GM23248 (cell line): ENCODE data around the gene VSIG10. TPM values are rescaled to one million over a fixed set of nuclear protein-coding genes. Genes with fewer than 3 reads are reported as not detected.

Experiments used
- DNase-seq: peaks from one replicate; pipeline ENCODE4 v3.0.0-alpha.2; 2015
- H2AFZ ChIP-seq: fragments of 200-600 bp; sonication (generic); 2 replicates; pipeline ENCODE4 v1.6.1; 2016; ENCODE audit warnings: antibody characterized with exemption
- H3F3A ChIP-seq: fragments of 200-600 bp; sonication (generic); 2 replicates; pipeline ENCODE4 v1.6.1; 2016; ENCODE audit warnings: mild to moderate bottlenecking, antibody characterized with exemption, mixed run types; ENCODE audit not compliant: insufficient read depth
- H3K27ac ChIP-seq: fragments of 200-600 bp; sonication (generic); 2 replicates; pipeline ENCODE4 v1.5.1; 2016; ENCODE audit warnings: mild to moderate bottlenecking
- H3K27me3 ChIP-seq: fragments of 200-600 bp; sonication (generic); replicated peaks from 2 replicates; pipeline ENCODE4 v1.6.1; 2016; ENCODE audit warnings: mild to moderate bottlenecking; ENCODE audit not compliant: insufficient read depth
- H3K36me3 ChIP-seq: fragments of 200-600 bp; sonication (generic); 2 replicates; pipeline ENCODE4 v1.6.1; 2016; ENCODE audit warnings: low read depth, mild to moderate bottlenecking
- H3K4me1 ChIP-seq: fragments of 200-600 bp; sonication (generic); 2 replicates; pipeline ENCODE4 v1.6.1; 2016; ENCODE audit warnings: mild to moderate bottlenecking; ENCODE audit not compliant: insufficient read depth
- H3K4me2 ChIP-seq: fragments of 200-600 bp; sonication (generic); one replicate; pipeline ENCODE4 v1.6.1; 2016; ENCODE audit warnings: mild to moderate bottlenecking; ENCODE audit not compliant: unreplicated experiment
- H3K4me3 ChIP-seq: fragments of 200-600 bp; sonication (generic); 2 replicates; pipeline ENCODE4 v1.5.1; 2016; ENCODE audit warnings: mild to moderate bottlenecking
- H3K79me2 ChIP-seq: fragments of 200-600 bp; sonication (generic); 2 replicates; pipeline ENCODE4 v1.6.1; 2016; ENCODE audit warnings: mild to moderate bottlenecking; ENCODE audit not compliant: insufficient read depth
- H3K9ac ChIP-seq: fragments of 200-600 bp; sonication (generic); 2 replicates; pipeline ENCODE4 v1.6.1; 2016; ENCODE audit warnings: mild to moderate bottlenecking
- H3K9me2 ChIP-seq: fragments of 200-600 bp; sonication (generic); 2 replicates; pipeline ENCODE4 v1.6.1; 2016; ENCODE audit warnings: mixed run types, mild to moderate bottlenecking, moderate library complexity; ENCODE audit not compliant: insufficient read depth
- H3K9me3 ChIP-seq: fragments of 200-600 bp; sonication (generic); one replicate; pipeline ENCODE4 v1.6.1; 2017; ENCODE audit warnings: low read depth
- H4K20me1 ChIP-seq: fragments of 200-600 bp; sonication (generic); 2 replicates; pipeline ENCODE4 v1.6.0; 2016; ENCODE audit not compliant: insufficient read depth
- EZH2 ChIP-seq: fragments of 200-600 bp; sonication (generic); IDR thresholded peaks from 2 replicates; pipeline ENCODE4 v1.6.1; 2018; ENCODE audit warnings: antibody characterized with exemption, mild to moderate bottlenecking; ENCODE audit not compliant: insufficient read depth, poor library complexity, severe bottlenecking
- EZH2phosphoT487 ChIP-seq: fragments of 200-600 bp; sonication (generic); IDR thresholded peaks from 2 replicates; pipeline ENCODE4 v1.6.1; 2018; ENCODE audit warnings: antibody characterized with exemption, moderate library complexity, mild to moderate bottlenecking, low read depth; ENCODE audit not compliant: insufficient read depth
- WGBS, 2 experiments: methylation state at CpG; one replicate each; pipeline ENCODE4 v1.1.6; 2015 to 2017; ENCODE audit warnings: low lambda C conversion rate in 2 of 2, low coverage in 1 of 2; ENCODE audit errors: missing lambda C conversion rate in 2 of 2; 5-methylcytosine and 5-hydroxymethylcytosine counted together
- in situ Hi-C: fragments of 300-500 bp; cut with MboI; formaldehyde crosslinking; loops from 2 replicates; pipeline ENCODE4 v1.15.0; 2020
- polyA plus RNA-seq: library from polyadenylated mRNA; unstranded; fragments of >200 nt; fragmentation: Nextera tagmentation; extraction: Ambion mirVana; gene quantifications from 2 replicates; pipeline ENCODE4 v1.2.1, GENCODE V29; 2016
- total RNA-seq: library from RNA; depleted of rRNA; stranded (reverse); fragments of >200 nt; shearing (Covaris generic); gene quantifications from 2 replicates; pipeline ENCODE4 v1.2.3, GENCODE V29; 2014

The VSIG10 gene
- total and polyA plus RNA-seq, 2 experiments from 2014 or later: 11.5 to 40.1 TPM

DNA sequence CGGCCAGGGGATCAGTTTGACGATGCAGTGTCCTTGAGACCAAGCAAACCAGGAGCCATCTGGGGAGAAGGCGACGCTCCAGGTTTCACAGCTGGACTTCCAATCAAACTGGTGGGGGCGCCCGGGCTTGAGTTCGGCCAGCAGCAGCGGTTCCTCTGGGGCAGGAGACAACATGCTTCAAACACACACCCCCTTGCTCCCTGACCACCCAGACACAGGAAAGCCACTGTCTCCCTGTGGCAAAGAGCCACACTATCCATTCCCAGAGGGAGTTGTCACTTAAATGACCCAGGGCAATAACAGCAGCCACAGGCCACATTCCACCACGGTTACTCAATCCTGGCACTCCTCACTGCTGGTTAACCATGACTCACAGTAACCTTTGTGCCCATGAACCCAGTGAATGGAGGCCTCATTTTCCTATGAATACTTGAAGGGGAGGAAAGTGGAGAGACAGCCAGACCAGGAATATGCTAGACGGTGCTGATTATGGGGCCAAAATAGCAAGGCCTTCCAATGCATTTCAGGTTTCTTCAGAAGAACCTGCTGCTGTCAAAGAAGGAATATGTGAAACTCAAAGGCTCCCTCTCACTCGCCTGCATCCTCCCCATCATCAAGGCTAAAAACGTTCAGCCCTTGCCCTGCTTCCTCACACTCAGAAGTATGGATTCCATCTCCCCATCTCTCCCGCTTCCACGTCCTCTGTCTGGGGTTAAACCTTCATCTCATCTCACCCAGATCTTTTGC, 51.3 kb downstream of the VSIG10 start:
- peak; percentile 96 for DNase-seq
- Histone ChIP-seq H3K27me3 (no peaks in the 10 kb centered on the region), H3K27ac (peak overlapping the region; percentile 77), H3K4me3 (peak overlapping the region; percentile 3; the same call in 1 of the 2 replicates), H3K4me2 (peak overlapping the region; percentile 40), H3K9me3 (no peaks in the 10 kb centered on the region), H4K20me1 (no peaks in the 10 kb centered on the region), H3K79me2 (peaks cover 94% of the 10 kb centered on the region), H3K9ac (peak overlapping the region; percentile 46), H3K9me2 (no peaks in the 10 kb centered on the region), H2AFZ (no peak overlapping the region), H3K36me3 (peaks cover 29% of the 10 kb centered on the region; the same call in 1 of the 2 replicates), H3F3A (peaks cover 49% of the 10 kb centered on the region), H3K4me1 (peaks cover 34% of the 10 kb centered on the region)
- TF ChIP-seq EZH2: no peak
- 0 out of 2 replicates have a peak, but pooled peaks have one; percentile 80 for TF ChIP-seq EZH2phosphoT487
- in situ Hi-C loops: no loop called here
- 27% methylated on average over 14 of the region's 14 CpGs for WGBS, 2 experiments

DNA sequence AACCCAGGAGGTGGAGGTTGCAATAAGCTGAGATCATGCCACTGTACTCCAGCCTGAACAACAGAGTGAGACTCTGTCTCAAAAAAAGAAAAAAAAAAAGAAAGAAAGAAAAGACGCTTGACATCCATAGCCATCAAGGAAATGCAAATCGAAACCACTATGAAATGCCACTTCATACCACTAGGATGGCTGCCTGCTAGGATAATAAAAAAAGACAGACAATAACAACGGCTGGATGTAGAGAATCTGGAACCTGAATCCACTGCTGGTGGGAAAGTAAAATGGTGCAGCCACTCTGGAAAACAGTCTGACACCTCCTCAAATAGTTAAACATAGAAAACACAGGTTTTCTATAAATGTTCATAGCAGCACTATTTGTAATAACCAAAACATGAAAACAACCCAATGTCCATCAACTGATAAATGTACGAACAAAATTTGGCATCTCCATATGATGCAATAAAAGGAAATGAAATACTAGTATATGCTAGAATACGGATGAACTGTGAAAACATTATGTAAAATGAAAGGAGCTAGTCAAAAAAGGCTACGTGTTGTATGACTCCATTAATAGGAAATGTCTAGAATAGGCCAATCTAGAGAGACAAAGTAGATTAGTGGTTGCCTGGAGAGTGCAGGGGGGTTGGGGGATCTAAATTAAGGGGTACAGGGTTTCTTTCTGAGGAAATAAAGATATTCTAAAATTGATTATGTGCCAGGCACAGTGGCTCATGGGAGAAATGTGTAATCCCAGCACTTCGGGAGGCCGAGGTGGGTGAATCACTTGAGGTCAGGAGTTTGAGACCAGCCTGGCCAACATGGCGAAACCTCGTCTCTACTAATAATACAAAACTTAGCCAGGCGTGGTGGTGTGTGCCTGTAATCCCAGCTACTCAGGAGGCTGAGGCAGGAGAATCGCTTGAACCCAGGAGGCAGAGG, 52.6 kb downstream of the VSIG10 start:
- Histone ChIP-seq H2AFZ (no peak overlapping the region), H4K20me1 (no peaks in the 10 kb centered on the region), H3F3A (peaks cover 49% of the 10 kb centered on the region), H3K4me3 (no peak overlapping the region), H3K9ac (peak overlapping the region; percentile 46; the same call in 1 of the 2 replicates), H3K27me3 (no peaks in the 10 kb centered on the region), H3K9me2 (no peaks in the 10 kb centered on the region), H3K4me2 (no peak overlapping the region), H3K4me1 (peaks cover 31% of the 10 kb centered on the region), H3K36me3 (peaks cover 29% of the 10 kb centered on the region; the same call in 1 of the 2 replicates), H3K79me2 (peaks cover 94% of the 10 kb centered on the region), H3K27ac (peak overlapping the region; percentile 77), H3K9me3 (no peaks in the 10 kb centered on the region)
- 71 to 74% methylated on average over 12 of the region's 12 CpGs for WGBS, 2 experiments
- no peak for TF ChIP-seq EZH2
- no peak for TF ChIP-seq EZH2phosphoT487
- in situ Hi-C loops: no loop called here
- DNase-seq: peak; percentile 45

DNA sequence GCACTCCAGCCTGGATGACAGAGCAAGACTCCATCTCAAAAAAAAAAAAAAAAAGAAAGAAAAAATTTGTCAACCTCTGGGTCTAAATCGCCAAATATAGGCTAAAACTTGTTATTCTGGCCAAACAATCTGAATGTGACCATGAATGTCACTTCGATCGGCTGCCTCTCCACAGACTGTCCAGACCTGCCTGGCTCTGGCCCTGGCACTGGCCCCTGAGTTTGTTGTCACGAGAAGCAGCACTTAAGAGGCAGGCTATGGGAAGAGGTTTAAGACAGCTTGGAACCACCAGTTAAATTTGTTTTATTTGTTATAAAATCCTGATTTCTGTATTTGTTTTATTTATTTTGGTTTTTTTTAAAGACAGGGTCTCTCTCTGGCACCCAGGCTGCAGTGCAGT, 57.4 kb downstream of the VSIG10 start:
- peaks cover 9% of the 10 kb centered on the region; the same call in 1 of the 2 replicates for H3F3A ChIP-seq
- H3K9me2 ChIP-seq: no peaks in the 10 kb centered on the region
- no peaks in the 10 kb centered on the region for H3K9me3 ChIP-seq
- TF ChIP-seq EZH2: no peak
- no peak overlapping the region for H3K27ac ChIP-seq
- no peak overlapping the region for H2AFZ ChIP-seq
- H3K79me2 ChIP-seq: peaks cover 98% of the 10 kb centered on the region
- WGBS, 2 experiments: 97% methylated on average over 4 of the region's 4 CpGs
- in situ Hi-C loops: no loop called here
- no peak overlapping the region for H3K4me3 ChIP-seq
- no peaks in the 10 kb centered on the region for H4K20me1 ChIP-seq
- peaks cover 3% of the 10 kb centered on the region; the same call in 1 of the 2 replicates for H3K4me1 ChIP-seq
- DNase-seq: no peak
- no peak overlapping the region for H3K9ac ChIP-seq
- no peaks in the 10 kb centered on the region for H3K27me3 ChIP-seq
- H3K4me2 ChIP-seq: no peak overlapping the region
- H3K36me3 ChIP-seq: peaks cover 52% of the 10 kb centered on the region

DNA sequence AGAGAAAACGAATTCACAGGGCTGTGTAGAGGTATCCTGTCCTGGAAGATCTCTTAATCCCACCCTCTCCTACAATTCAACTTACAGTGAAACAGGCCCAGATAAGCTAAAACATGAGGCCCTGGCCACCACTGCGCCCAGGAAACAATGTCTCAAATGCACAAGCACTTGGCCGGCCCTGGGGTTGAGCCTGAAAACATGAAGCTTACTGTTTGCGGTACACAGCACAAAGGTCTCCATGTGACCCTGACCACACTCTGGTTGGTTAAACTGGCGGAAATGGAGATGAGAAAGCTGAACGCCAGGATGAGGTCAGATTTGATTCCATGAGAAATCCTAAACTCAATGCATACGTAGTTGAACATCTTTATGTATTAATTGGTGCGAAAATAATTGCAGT, 59.2 kb downstream of the VSIG10 start:
- Histone ChIP-seq H3K9me3 (no peaks in the 10 kb centered on the region), H4K20me1 (no peaks in the 10 kb centered on the region), H3K9me2 (no peaks in the 10 kb centered on the region), H3K9ac (no peak overlapping the region), H3K27ac (no peak overlapping the region), H2AFZ (no peak overlapping the region), H3K4me1 (no peaks in the 10 kb centered on the region), H3F3A (no peaks in the 10 kb centered on the region), H3K4me3 (no peak overlapping the region), H3K4me2 (no peak overlapping the region), H3K79me2 (peaks cover 97% of the 10 kb centered on the region), H3K36me3 (peaks cover 48% of the 10 kb centered on the region), H3K27me3 (no peaks in the 10 kb centered on the region)
- WGBS, 2 experiments: 96 to 97% methylated on average over 8 of the region's 8 CpGs
- in situ Hi-C loops: no loop called here
- no peak for DNase-seq
- TF ChIP-seq EZH2: no peak
- no peak for TF ChIP-seq EZH2phosphoT487
